PFSK-1 (cell line): ENCODE measurements around the gene ST6GAL2.

Experiments
- FOXP2 ChIP-seq: optimal IDR thresholded peaks from 2 replicates; pipeline ENCODE3; 2011; ENCODE audit warnings: borderline replicate concordance, control low read depth, inconsistent platforms; ENCODE audit not compliant: insufficient read depth; ENCODE audit errors: extremely low read length, extremely low read depth
- POLR2AphosphoS5 ChIP-seq: IDR thresholded peaks from 2 replicates; pipeline ENCODE4 v1.6.1; 2012; ENCODE audit warnings: low read depth, mild to moderate bottlenecking, control low read depth, low read length, moderate library complexity
- SIN3A ChIP-seq: IDR thresholded peaks from 2 replicates; pipeline ENCODE4 v1.6.1; 2012; ENCODE audit warnings: mild to moderate bottlenecking, low read length, moderate library complexity, borderline replicate concordance; ENCODE audit not compliant: insufficient read depth
- TAF1 ChIP-seq: IDR thresholded peaks from 2 replicates; pipeline ENCODE4 v1.6.1; 2012; ENCODE audit warnings: low read length, control low read depth, borderline replicate concordance; ENCODE audit not compliant: insufficient read depth

DNA sequence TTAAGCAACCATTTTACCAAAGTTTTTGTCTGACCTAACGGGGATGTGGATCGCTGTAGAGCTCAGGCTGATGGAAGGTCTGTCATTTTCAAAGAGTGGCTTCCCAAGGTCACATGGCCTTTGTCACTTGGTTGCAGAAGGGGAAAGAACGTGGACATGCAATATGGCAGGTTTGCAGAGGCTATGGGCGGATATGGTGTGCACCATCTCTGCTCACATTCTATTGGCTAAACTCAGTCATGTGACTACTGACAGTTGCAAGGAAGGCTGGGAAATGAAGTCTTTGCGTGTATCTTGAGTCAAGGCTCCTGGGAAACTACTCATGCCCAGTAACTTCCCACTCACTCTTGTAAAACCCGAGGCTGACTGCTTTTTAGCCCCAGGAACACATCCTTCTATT is 96.8 kb downstream of the ST6GAL2 start:
- TF ChIP-seq POLR2AphosphoS5 (no peak), SIN3A (no peak), TAF1 (no peak), FOXP2 (no peak)
